Sigmoid colon (tissue), 7 donors: ENCODE results near the gene EDEM3. TPM values are rescaled to one million over a fixed set of nuclear protein-coding genes. Genes with fewer than 3 reads are reported as not detected.
A peak's percentile ranks its signal among the peaks of the same experiment; 100 is the strongest.

Experiments
- DNase-seq: peaks from one replicate; pipeline ENCODE4 v3.0.0-alpha.2; 2019
- H3K27ac ChIP-seq, 4 donors: fragments of 200-600 bp; sonication (generic); one replicate each; pipeline ENCODE4 v1.5.1; 2016 to 2019; ENCODE audit warnings: mild to moderate bottlenecking in 1 of 4
- H3K27me3 ChIP-seq, 3 donors: fragments of 200-600 bp; sonication (generic); one replicate each; pipeline ENCODE4 v1.5.1; 2019; ENCODE audit warnings: mild to moderate bottlenecking in 1 of 3
- H3K36me3 ChIP-seq, 4 donors: fragments of 200-600 bp; sonication (generic); one replicate each; pipeline ENCODE4 v1.5.1; 2016 to 2019
- H3K4me1 ChIP-seq, 4 donors: fragments of 200-600 bp; sonication (generic); one replicate each; pipeline ENCODE4 v1.5.1; 2017 to 2019
- H3K4me3 ChIP-seq, 4 donors: fragments of 200-600 bp; sonication (generic); one replicate each; pipeline ENCODE4 v1.5.1; 2017 to 2019; ENCODE audit warnings: mild to moderate bottlenecking in 2 of 4, moderate library complexity in 1 of 4
- H3K9me3 ChIP-seq, 4 donors: fragments of 200-600 bp in 3 of 4; sonication (generic) in 3 of 4; one replicate each; pipeline versions ENCODE4 v1.5.1 to v1.6.1; 2013 to 2019
- CTCF ChIP-seq, 4 experiments: fragments of 450-650 bp in 3 of 4; fragments of 200-600 bp in 1 of 4; IDR thresholded peaks; one replicate each; pipeline ENCODE4 v1.5.1; 2016 to 2019; ENCODE audit warnings: antibody characterized with exemption in 4 of 4, mild to moderate bottlenecking in 3 of 4, moderate library complexity in 2 of 4
- EP300 ChIP-seq, 4 donors: sonication (generic); formaldehyde crosslinking; IDR thresholded peaks; one replicate each; pipeline ENCODE4 v1.6.1; 2017; ENCODE audit warnings: antibody characterized with exemption in 4 of 4
- POLR2A ChIP-seq, 2 donors: fragments of 450-650 bp; IDR thresholded peaks; one replicate each; pipeline ENCODE4 v1.6.1; 2016; ENCODE audit warnings: antibody characterized with exemption in 2 of 2, mild to moderate bottlenecking in 2 of 2, moderate library complexity in 2 of 2
- POLR2AphosphoS5 ChIP-seq, 4 donors: sonication (generic); formaldehyde crosslinking; IDR thresholded peaks; one replicate each; pipeline ENCODE4 v1.6.1; 2017; ENCODE audit warnings: antibody characterized with exemption in 4 of 4
- WGBS, 2 donors: extraction: QIAGEN DNeasy Blood & Tissue Kit; methylation state at CpG; one replicate each; pipeline ENCODE4 v1.1.7; 2013; 5-methylcytosine and 5-hydroxymethylcytosine counted together
- intact Hi-C: fragments of 100-400 bp; cut with DNase I; formaldehyde crosslinking; loops from one replicate; pipeline ENCODE4 v1.15.1; 2023
- polyA plus RNA-seq, 3 donors: library from polyadenylated mRNA; stranded (reverse); fragments of 200-250 nt; gene quantifications; one replicate each; pipeline ENCODE4 v1.2.3, GENCODE V29; 2013
- total RNA-seq, 4 donors: library from RNA; depleted of rRNA; stranded (reverse); fragments of >200 nt; gene quantifications; one replicate each; pipeline ENCODE4 v1.1.0, GENCODE V29; 2016
- donor health status: healthy with polysubstance abuse.
- donor health status: Bipolar disorder and iron deficiency.
- donor health status: healthy.

EDEM3 gene
- 10 to 100 TPM; 21.4 to 29.3 (median 25.6) TPM for total RNA-seq
- polyA plus RNA-seq, result 10 to 100 TPM in 1 of 3 donors, 1 to 10 TPM in 2; 8.4 to 16.4 (median 9.5) TPM

DNA sequence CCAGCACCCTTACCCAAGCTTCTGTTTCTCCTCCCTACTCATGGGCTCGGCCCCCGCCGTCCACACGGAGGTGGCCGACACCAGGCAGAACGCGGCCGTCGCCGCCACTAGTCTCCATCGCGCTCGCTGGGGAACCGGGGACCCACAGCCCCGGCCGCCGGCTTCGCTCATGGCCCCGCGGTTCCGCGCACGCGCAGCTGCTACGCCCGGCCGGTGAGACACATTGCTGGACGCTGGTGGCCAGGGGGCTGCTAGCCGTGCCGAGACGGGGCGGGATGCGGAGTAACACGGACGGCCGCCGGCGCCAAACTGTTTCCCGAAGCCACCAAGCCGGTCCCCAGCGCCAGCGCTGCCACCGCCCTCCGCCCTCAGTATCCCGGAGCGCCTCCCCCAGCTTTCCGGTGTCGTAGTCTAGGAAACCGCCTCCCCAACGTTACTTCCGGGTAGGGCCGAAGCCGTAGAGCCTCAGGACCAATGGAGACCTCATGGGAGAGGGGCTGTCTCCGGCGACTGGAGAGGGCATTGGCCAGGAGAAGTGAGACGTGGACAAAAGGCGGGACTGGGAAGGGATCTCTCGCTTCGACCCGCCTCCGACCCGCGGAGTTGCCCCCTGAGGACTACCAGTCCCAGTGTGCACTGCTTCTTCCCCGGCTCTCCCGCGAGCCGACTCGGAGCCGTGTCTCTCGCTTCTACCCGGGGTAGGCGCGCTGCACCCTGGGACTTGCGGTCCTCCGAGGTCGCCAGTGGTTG, at the start of gene EDEM3:
Gene EDEM3, minus strand, starts transcription at position 383 of the 750 bp plus-strand sequence. Its CDS starts 212 bp downstream, at position 171.
- Histone ChIP-seq H3K27me3 (no peaks in the 10 kb centered on the region), H3K4me3 (peak within 1 kb of the TSS; percentile 80 to 96 (median 93)), H3K4me1 (peaks cover 0 to 24% (median 15%) of the 10 kb centered on the region in 4 donors), H3K9me3 (no peaks in the 10 kb centered on the region), H3K27ac (peak within 1 kb of the TSS; percentile 93 to 98 (median 96)), H3K36me3 (no peaks in the 10 kb centered on the region)
- TF ChIP-seq POLR2AphosphoS5 (IDR thresholded peaks at IDR 0.05), result peak; percentile 95 to 98 (median 98)
- no peak for TF ChIP-seq EP300 (IDR thresholded peaks at IDR 0.05)
- TF ChIP-seq CTCF (IDR thresholded peaks at IDR 0.05), result no peak
- peak; percentile 92 to 97 for TF ChIP-seq POLR2A (IDR thresholded peaks at IDR 0.05)
- WGBS, 2 donors, result 0% methylated on average over 76 of the region's 76 CpGs
- DNase-seq, result peak; percentile 100
- intact Hi-C loops, result loop anchor here (2.0 to 10.0 kb wide), 4 partner anchors 48 to 1620 kb away; partner anchors contain the start of genes ODR4, SWT1, TPR and TRMT1L

GRCh38 chr1:184804220-184804619, 49.6 kb upstream of the EDEM3 start:
- no peak overlapping the region for H3K4me3 ChIP-seq
- H3K27ac ChIP-seq, result no peak overlapping the region
- H3K4me1 ChIP-seq, result peaks cover 0 to 42% (median 25%) of the 10 kb centered on the region in 4 donors
- no peaks in the 10 kb centered on the region for H3K27me3 ChIP-seq
- H3K36me3 ChIP-seq, result peaks cover 6 to 73% (median 30%) of the 10 kb centered on the region in 4 donors
- WGBS, 2 donors, result 65 to 89% methylated on average over 3 of the region's 3 CpGs
- intact Hi-C loops, result loop anchor here (2.0 to 5.0 kb wide), 3 partner anchors 47 to 241 kb away; partner anchors contain the start of genes NIBAN1 and RNF2
- no peak for TF ChIP-seq POLR2A (IDR thresholded peaks at IDR 0.05)
- TF ChIP-seq POLR2AphosphoS5 (IDR thresholded peaks at IDR 0.05), result no peak
- TF ChIP-seq EP300 (IDR thresholded peaks at IDR 0.05), result no peak
- TF ChIP-seq CTCF (IDR thresholded peaks at IDR 0.05), result no peak
- no peak for DNase-seq
- H3K9me3 ChIP-seq, result no peaks in the 10 kb centered on the region

DNA sequence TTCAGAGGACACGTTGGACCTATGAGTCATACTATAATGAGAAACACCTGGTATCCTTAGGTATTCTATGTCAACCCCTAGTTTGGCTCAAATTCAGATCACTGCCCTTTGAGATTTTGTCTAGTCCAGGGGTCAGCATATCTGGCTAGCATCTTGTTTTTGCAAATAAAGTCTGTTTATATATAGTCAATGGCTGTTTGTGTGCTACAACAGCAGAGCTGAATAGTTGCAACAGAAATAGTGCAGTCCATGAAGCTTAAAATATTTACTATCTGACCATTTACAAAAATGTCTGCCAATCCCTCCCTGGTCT, 48.5 kb upstream of the EDEM3 start:
- no peaks in the 10 kb centered on the region for H3K9me3 ChIP-seq
- H3K4me1 ChIP-seq, result peaks cover 0 to 42% (median 25%) of the 10 kb centered on the region in 4 donors
- intact Hi-C loops, result loop anchor here (5.0 kb wide), 1 partner anchor 46 kb away; no protein-coding TSS in a partner anchor
- 37 to 54% methylated on average over 1 of the region's 1 CpG for WGBS, 2 donors
- no peak overlapping the region for H3K4me3 ChIP-seq
- DNase-seq, result no peak
- TF ChIP-seq EP300 (IDR thresholded peaks at IDR 0.05) (no peak), POLR2AphosphoS5 (IDR thresholded peaks at IDR 0.05) (peak in 3 of 4 donors; percentile 6 to 35 (median 34))
- H3K27me3 ChIP-seq, result no peaks in the 10 kb centered on the region
- H3K36me3 ChIP-seq, result peaks cover 7 to 71% (median 33%) of the 10 kb centered on the region in 4 donors
- H3K27ac ChIP-seq, result peak overlapping the region in 2 of 4 donors; percentile 15 to 20

- TF ChIP-seq POLR2AphosphoS5 (IDR thresholded peaks at IDR 0.05) (no peak), EP300 (IDR thresholded peaks at IDR 0.05) (no peak), CTCF (IDR thresholded peaks at IDR 0.05) (no peak), POLR2A (IDR thresholded peaks at IDR 0.05) (no peak)
- no peak for DNase-seq
- H3K27ac ChIP-seq, result peak overlapping the region in 2 of 4 donors; percentile 14 to 20
- H3K4me3 ChIP-seq, result no peak overlapping the region
- 79 to 85% methylated on average over 6 of the region's 6 CpGs for WGBS, 2 donors
- intact Hi-C loops, result loop anchor here (5.0 kb wide), 1 partner anchor 45 kb away; no protein-coding TSS in a partner anchor
- peaks cover 12 to 71% (median 33%) of the 10 kb centered on the region in 4 donors for H3K36me3 ChIP-seq
- no peaks in the 10 kb centered on the region for H3K9me3 ChIP-seq
- H3K4me1 ChIP-seq, result peaks cover 0 to 42% (median 25%) of the 10 kb centered on the region in 4 donors
- no peaks in the 10 kb centered on the region for H3K27me3 ChIP-seq
Measured at GRCh38 chr1:184802354-184803179, 47.9 kb upstream of the EDEM3 start.
